Panc1 (cell line): ENCODE data around the gene CDC123. TPM values are rescaled to one million over a fixed set of nuclear protein-coding genes. Genes with fewer than 3 reads are reported as not detected.

Experiments
- ATAC-seq: fragments of 200-7000 bp; cut with Tn5 transposase; 2 replicates; pipeline ENCODE4 v1.9.1; 2020; ENCODE audit warnings: mild to moderate bottlenecking, moderate library complexity
- BruUV-seq: library from RNA; stranded (reverse); fragments of 400-500 nt; replicated peaks from 2 replicates; lab custom pipeline; 2021; lab: Mats Ljungman, UMichigan
- CTCF ChIA-PET: fragments of 300-600 bp; sonication (Branson Sonifier 250); formaldehyde crosslinking; loops from one replicate; lab custom pipeline; 2022; ENCODE audit warnings: antibody characterized with exemption; lab: Charles Lee
- POLR2A ChIA-PET: fragments of 300-600 bp; sonication (Branson Sonifier 250); formaldehyde crosslinking; loops from one replicate; lab custom pipeline; 2022; ENCODE audit warnings: antibody characterized with exemption; lab: Charles Lee
- DNase-seq: peaks from one replicate; pipeline ENCODE4 v3.0.0-alpha.2; 2010; ENCODE audit warnings: low read depth, low spot score
- H3K27ac ChIP-seq: 2 replicates; pipeline ENCODE4 v1.5.1; 2011; ENCODE audit warnings: mild to moderate bottlenecking, low read length, inconsistent platforms
- H3K27me3 ChIP-seq: fragments of 200-500 bp; sonication (Bioruptor generic); 2 replicates; pipeline ENCODE4 v1.6.0; 2014; ENCODE audit warnings: low read length, inconsistent platforms; ENCODE audit not compliant: control insufficient read depth, insufficient read depth
- H3K36me3 ChIP-seq: fragments of 200-500 bp; sonication (Bioruptor generic); 2 replicates; pipeline ENCODE4 v1.5.1; 2014; ENCODE audit warnings: inconsistent platforms, mild to moderate bottlenecking, low read length, moderate library complexity; ENCODE audit not compliant: control insufficient read depth, insufficient read depth
- H3K4me1 ChIP-seq: 2 replicates; pipeline ENCODE4 v1.5.1; 2011; ENCODE audit warnings: inconsistent platforms, mild to moderate bottlenecking, low read length, moderate library complexity; ENCODE audit not compliant: control insufficient read depth, insufficient read depth
- H3K4me3 ChIP-seq, 2 experiments: 2 replicates each; pipeline ENCODE4 v1.5.1; 2011 to 2012; ENCODE audit warnings: low read depth in 2 of 2, low read length in 2 of 2, mild to moderate bottlenecking in 2 of 2, inconsistent platforms in 1 of 2, moderate library complexity in 1 of 2
- H3K9me3 ChIP-seq: fragments of 200-500 bp; sonication (Bioruptor generic); 2 replicates; pipeline ENCODE4 v1.5.1; 2014; ENCODE audit warnings: low read depth, mild to moderate bottlenecking, inconsistent platforms, low read length, moderate library complexity; ENCODE audit not compliant: control insufficient read depth, insufficient read depth
- CTCF ChIP-seq: fragments of 450-650 bp; IDR thresholded peaks from 2 replicates; pipeline ENCODE4 v1.5.1; 2017; ENCODE audit warnings: mild to moderate bottlenecking
- POLR2AphosphoS5 ChIP-seq: IDR thresholded peaks from 2 replicates; pipeline ENCODE4 v1.6.1; 2012; ENCODE audit warnings: mild to moderate bottlenecking, low read depth, low read length, moderate library complexity
- REST ChIP-seq, 2 experiments: IDR thresholded peaks; 2 replicates each; pipeline ENCODE4 v1.6.1; 2011 to 2012; ENCODE audit warnings: low read depth in 2 of 2, control low read depth in 1 of 2, low read length in 1 of 2, mild to moderate bottlenecking in 1 of 2, moderate library complexity in 1 of 2; ENCODE audit not compliant: insufficient read depth in 1 of 2
- SIN3A ChIP-seq: IDR thresholded peaks from 2 replicates; pipeline ENCODE4 v1.6.1; 2012; ENCODE audit warnings: low read depth, mild to moderate bottlenecking, low read length, moderate library complexity, borderline replicate concordance; ENCODE audit not compliant: insufficient read depth
- TCF7L2 ChIP-seq: IDR thresholded peaks from 2 replicates; pipeline ENCODE4 v1.6.1; 2011; ENCODE audit warnings: mild to moderate bottlenecking, low read depth, low read length, inconsistent platforms
- in situ Hi-C: cut with HindIII; loops from 2 replicates; pipeline ENCODE4 v1.10.0; 2016; ENCODE audit warnings: low sequenced_read_pairs, low pct_unique_long_range_greater_than_20kb
- intact Hi-C: fragments of 100-400 bp; cut with micrococcal nuclease; formaldehyde crosslinking; loops from one replicate; pipeline ENCODE4 v1.10.0; 2022; ENCODE audit not compliant: unreplicated experiment
- total RNA-seq: library from RNA; stranded (reverse); gene quantifications from one replicate; pipeline ENCODE4 v1.2.1, GENCODE V29; 2021; ENCODE audit not compliant: unreplicated experiment

Gene CDC123
- total RNA-seq, 1 experiment from 2014 or later: 66.3 TPM

- H3K4me3 ChIP-seq: no peak overlapping the region
- ChIA-PET POLR2A (no interaction called here), CTCF (no interaction called here)
- no peak overlapping the region for H3K27ac ChIP-seq
- H3K9me3 ChIP-seq: no peaks in the 10 kb centered on the region
- intact Hi-C loops (no loop called here), in situ Hi-C loops (no loop called here)
- H3K27me3 ChIP-seq: no peaks in the 10 kb centered on the region
- H3K36me3 ChIP-seq: peaks cover 8% of the 10 kb centered on the region; the same call in 1 of the 2 replicates
- no peak for ATAC-seq
- TF ChIP-seq POLR2AphosphoS5: no peak
- no peak for TF ChIP-seq SIN3A
- no peak for TF ChIP-seq CTCF
- TF ChIP-seq TCF7L2: no peak
- no peak for TF ChIP-seq REST (IDR thresholded peaks at IDR 0.05; ENCODE audit: insufficient read depth in 1 of 2, low read depth in 2 of 2, low read length in 1 of 2)
- BruUV-seq: no TSS peak
- no peak for DNase-seq
- H3K4me1 ChIP-seq: no peaks in the 10 kb centered on the region
Measured at GRCh38 chr10:12188656-12189055, 7.3 kb upstream of the CDC123 start.

GRCh38 chr10:12189426-12189825 is 6.6 kb upstream of the CDC123 start:
- POLR2A ChIA-PET: no interaction called here

More at GRCh38 chr10:12189426-12189825, 6.6 kb upstream of the CDC123 start:
- no peak for TF ChIP-seq POLR2AphosphoS5
- TF ChIP-seq REST (IDR thresholded peaks at IDR 0.05; ENCODE audit: insufficient read depth in 1 of 2, low read depth in 2 of 2, low read length in 1 of 2): no peak
- Histone ChIP-seq H3K27me3 (no peaks in the 10 kb centered on the region), H3K36me3 (peaks cover 6% of the 10 kb centered on the region; the same call in 1 of the 2 replicates), H3K4me3 (no peak overlapping the region), H3K27ac (no peak overlapping the region), H3K9me3 (no peaks in the 10 kb centered on the region), H3K4me1 (no peaks in the 10 kb centered on the region)
- in situ Hi-C loops: no loop called here
- ATAC-seq (no peak), DNase-seq (no peak)
- no TSS peak for BruUV-seq
- intact Hi-C loops: no loop called here
- CTCF ChIA-PET: no interaction called here
